Measurements from ENCODE around the gene TRMU. TPM values are rescaled to one million over a fixed set of nuclear protein-coding genes. Genes with fewer than 3 reads are reported as not detected.

Gene TRMU
- total and polyA plus RNA-seq, 4 donors = 24.1 to 42.3 (median 34.0) TPM

- ATAC-seq (ENCODE audit: insufficient read depth, low FRiP score) (no peak), DNase-seq (no peak)
- Histone ChIP-seq H3K36me3 (ENCODE audit: control insufficient read depth in 4 of 4, insufficient read depth in 4 of 4, low read length in 4 of 4) (peaks cover 0 to 53% (median 23%) of the 10 kb centered on the region in 4 donors), H3K27ac (ENCODE audit: low read depth in 1 of 2, low read length in 1 of 2) (no peak overlapping the region), H3K4me3 (no peak overlapping the region), H3K9me3 (ENCODE audit: control insufficient read depth in 4 of 4, insufficient read depth in 3 of 4, low read length in 3 of 4) (peaks cover 0 to 3% (median 1%) of the 10 kb centered on the region in 4 donors), H3K9ac (ENCODE audit: insufficient read depth in 1 of 2, low read length in 2 of 2) (no peak overlapping the region), H3K4me1 (ENCODE audit: control insufficient read depth in 5 of 5, insufficient read depth in 5 of 5, low read length in 5 of 5) (peaks cover 0 to 3% (median 0%) of the 10 kb centered on the region in 5 donors), H3K27me3 (ENCODE audit: control insufficient read depth in 3 of 3, insufficient read depth in 3 of 3, low read length in 2 of 3) (no peaks in the 10 kb centered on the region)
- no peak for TF ChIP-seq CTCF (IDR thresholded peaks at IDR 0.05; ENCODE audit: control extremely low read depth, extremely low read depth)
- WGBS, 2 donors = 77 to 86% methylated on average over 19 of the region's 19 CpGs
Observed at GRCh38 chr22:46357711-46358520, 22.4 kb downstream of the TRMU start.

- Histone ChIP-seq H3K4me3 (no peak overlapping the region), H3K27me3 (ENCODE audit: control insufficient read depth in 3 of 3, insufficient read depth in 3 of 3, low read length in 2 of 3) (no peaks in the 10 kb centered on the region), H3K9me3 (ENCODE audit: control insufficient read depth in 4 of 4, insufficient read depth in 3 of 4, low read length in 3 of 4) (peaks cover 0 to 3% (median 1%) of the 10 kb centered on the region in 4 donors), H3K9ac (ENCODE audit: insufficient read depth in 1 of 2, low read length in 2 of 2) (no peak overlapping the region), H3K4me1 (ENCODE audit: control insufficient read depth in 5 of 5, insufficient read depth in 5 of 5, low read length in 5 of 5) (peaks cover 0 to 3% (median 0%) of the 10 kb centered on the region in 5 donors), H3K36me3 (ENCODE audit: control insufficient read depth in 4 of 4, insufficient read depth in 4 of 4, low read length in 4 of 4) (peaks cover 0 to 52% (median 18%) of the 10 kb centered on the region in 4 donors), H3K27ac (ENCODE audit: low read depth in 1 of 2, low read length in 1 of 2) (no peak overlapping the region)
- DNase-seq (no peak), ATAC-seq (ENCODE audit: insufficient read depth, low FRiP score) (no peak)
- 94 to 96% methylated on average over 6 of the region's 6 CpGs for WGBS, 2 donors
- no peak for TF ChIP-seq CTCF (IDR thresholded peaks at IDR 0.05; ENCODE audit: control extremely low read depth, extremely low read depth)
Observed at GRCh38 chr22:46358766-46359165, 23.3 kb downstream of the TRMU start.

- H3K4me1 ChIP-seq (ENCODE audit: control insufficient read depth in 5 of 5, insufficient read depth in 5 of 5, low read length in 5 of 5) = no peaks in the 10 kb centered on the region
- TF ChIP-seq CTCF (IDR thresholded peaks at IDR 0.05; ENCODE audit: control extremely low read depth, extremely low read depth) = no peak
- no peak overlapping the region for H3K27ac ChIP-seq (ENCODE audit: low read depth in 1 of 2, low read length in 1 of 2)
- H3K9me3 ChIP-seq (ENCODE audit: control insufficient read depth in 4 of 4, insufficient read depth in 3 of 4, low read length in 3 of 4) = peaks cover 0 to 3% (median 1%) of the 10 kb centered on the region in 4 donors
- H3K9ac ChIP-seq (ENCODE audit: insufficient read depth in 1 of 2, low read length in 2 of 2) = no peak overlapping the region
- DNase-seq = no peak
- no peak for ATAC-seq (ENCODE audit: insufficient read depth, low FRiP score)
- H3K4me3 ChIP-seq = no peak overlapping the region
- H3K36me3 ChIP-seq (ENCODE audit: control insufficient read depth in 4 of 4, insufficient read depth in 4 of 4, low read length in 4 of 4) = peaks cover 0 to 47% (median 15%) of the 10 kb centered on the region in 4 donors
- H3K27me3 ChIP-seq (ENCODE audit: control insufficient read depth in 3 of 3, insufficient read depth in 3 of 3, low read length in 2 of 3) = no peaks in the 10 kb centered on the region
- 91 to 92% methylated on average over 14 of the region's 14 CpGs for WGBS, 2 donors
Observed at GRCh38 chr22:46359362-46359761, 23.8 kb downstream of the TRMU start.

Measured in lung (tissue), 12 donors.